Mesenchymal stem cell (in vitro differentiated cells and primary cell): ENCODE data around the gene SOX18.

ENCODE experiments used
- DNase-seq: peaks from one replicate; pipeline ENCODE4 v3.0.0-alpha.2; 2013
- H2AFZ ChIP-seq: one replicate; pipeline ENCODE4 v1.6.1; 2013; ENCODE audit warnings: low read depth, mild to moderate bottlenecking, control low read depth, inconsistent platforms, low read length, moderate library complexity
- H2AK5ac ChIP-seq: 2 replicates; pipeline ENCODE4 v1.6.1; 2013; ENCODE audit warnings: low read length, moderate library complexity, mild to moderate bottlenecking, inconsistent platforms; ENCODE audit not compliant: severe bottlenecking
- H2BK120ac ChIP-seq: one replicate; pipeline ENCODE4 v1.6.1; 2013; ENCODE audit warnings: low read depth, mild to moderate bottlenecking, inconsistent platforms, low read length, moderate library complexity
- H2BK12ac ChIP-seq, 2 experiments: one replicate each; pipeline ENCODE4 v1.6.1; 2013; ENCODE audit warnings: inconsistent platforms in 2 of 2, low read length in 2 of 2, mild to moderate bottlenecking in 2 of 2, moderate library complexity in 2 of 2, control low read depth in 1 of 2
- H2BK15ac ChIP-seq: one replicate; pipeline ENCODE4 v1.6.1; 2013; ENCODE audit warnings: mild to moderate bottlenecking, low read depth, inconsistent platforms; ENCODE audit not compliant: poor library complexity, severe bottlenecking
- H2BK5ac ChIP-seq: 2 replicates; pipeline ENCODE4 v1.6.1; 2013; ENCODE audit warnings: low read depth, mild to moderate bottlenecking, low read length, control low read depth, inconsistent platforms; ENCODE audit not compliant: poor library complexity, severe bottlenecking
- H3K14ac ChIP-seq, 2 experiments: one replicate each; pipeline ENCODE4 v1.6.1; 2013; ENCODE audit warnings: inconsistent platforms in 2 of 2, low read length in 2 of 2, control low read depth in 1 of 2, mild to moderate bottlenecking in 1 of 2, moderate library complexity in 1 of 2
- H3K18ac ChIP-seq, 2 experiments: one replicate each; pipeline ENCODE4 v1.6.1; 2013; ENCODE audit warnings: inconsistent platforms in 2 of 2, low read length in 2 of 2, control low read depth in 1 of 2, low read depth in 1 of 2, mild to moderate bottlenecking in 1 of 2
- H3K23ac ChIP-seq, 2 experiments: one replicate each; pipeline ENCODE4 v1.6.1; 2013; ENCODE audit warnings: inconsistent platforms in 2 of 2, low read length in 2 of 2, mild to moderate bottlenecking in 2 of 2, moderate library complexity in 2 of 2, control low read depth in 1 of 2
- H3K27ac ChIP-seq: 2 replicates; pipeline ENCODE4 v1.5.1; 2013; ENCODE audit warnings: mild to moderate bottlenecking, moderate library complexity, low read length, control low read depth, inconsistent platforms; ENCODE audit not compliant: poor library complexity, severe bottlenecking
- H3K27me3 ChIP-seq, 2 experiments: 2 replicates each; pipeline versions ENCODE4 v1.6.1 to v1.7.0; 2013; ENCODE audit warnings: low read length in 2 of 2, mild to moderate bottlenecking in 2 of 2, moderate library complexity in 2 of 2, control low read depth in 1 of 2, inconsistent platforms in 1 of 2; ENCODE audit not compliant: control insufficient read depth in 1 of 2, insufficient read depth in 1 of 2
- H3K36me3 ChIP-seq, 2 experiments: 2 replicates each; pipeline versions ENCODE4 v1.6.1 to v1.7.0; 2013; ENCODE audit warnings: low read length in 2 of 2, control low read depth in 1 of 2, inconsistent platforms in 1 of 2, low read depth in 1 of 2, mild to moderate bottlenecking in 1 of 2; ENCODE audit not compliant: insufficient read depth in 2 of 2, control insufficient read depth in 1 of 2
- H3K4ac ChIP-seq, 2 experiments: one replicate each; pipeline ENCODE4 v1.6.1; 2013; ENCODE audit warnings: inconsistent platforms in 2 of 2, low read length in 2 of 2, mild to moderate bottlenecking in 2 of 2, moderate library complexity in 2 of 2, control low read depth in 1 of 2, low read depth in 1 of 2
- H3K4me1 ChIP-seq: 2 replicates; pipeline ENCODE4 v1.6.1; 2013; ENCODE audit warnings: low read depth, low read length, control low read depth; ENCODE audit not compliant: control insufficient read depth, insufficient read depth
- H3K4me2 ChIP-seq: 2 replicates; pipeline ENCODE4 v1.6.1; 2013; ENCODE audit warnings: low read length, mild to moderate bottlenecking, inconsistent platforms; ENCODE audit not compliant: poor library complexity, severe bottlenecking
- H3K4me3 ChIP-seq, 2 experiments: 2 replicates each; pipeline versions ENCODE4 v1.5.1 to v1.7.0; 2013; ENCODE audit warnings: low read length in 2 of 2, mild to moderate bottlenecking in 2 of 2, control low read depth in 1 of 2, low read depth in 1 of 2; ENCODE audit not compliant: insufficient read depth in 1 of 2
- H3K79me1 ChIP-seq: replicated peaks from 2 replicates; pipeline ENCODE4 v1.6.1; 2013; ENCODE audit warnings: mild to moderate bottlenecking, control low read depth, low read length, inconsistent platforms; ENCODE audit not compliant: poor library complexity, severe bottlenecking
- H3K9ac ChIP-seq: 2 replicates; pipeline ENCODE4 v1.7.0; 2013; ENCODE audit warnings: mild to moderate bottlenecking, low read length, moderate library complexity
- H3K9me3 ChIP-seq: 2 replicates; pipeline ENCODE4 v1.7.0; 2013; ENCODE audit warnings: mild to moderate bottlenecking, low read length; ENCODE audit not compliant: control insufficient read depth
- H4K8ac ChIP-seq: one replicate; pipeline ENCODE4 v1.6.1; 2013; ENCODE audit warnings: inconsistent platforms, mild to moderate bottlenecking, low read length, moderate library complexity
- H4K91ac ChIP-seq: one replicate; pipeline ENCODE4 v1.6.1; 2013; ENCODE audit warnings: mild to moderate bottlenecking, low read length, inconsistent platforms
- WGBS: methylation state at CpG from one replicate; pipeline ENCODE4 v1.1.7; 2013; ENCODE audit warnings: mixed read lengths; 5-methylcytosine and 5-hydroxymethylcytosine counted together

SOX18 gene

DNA sequence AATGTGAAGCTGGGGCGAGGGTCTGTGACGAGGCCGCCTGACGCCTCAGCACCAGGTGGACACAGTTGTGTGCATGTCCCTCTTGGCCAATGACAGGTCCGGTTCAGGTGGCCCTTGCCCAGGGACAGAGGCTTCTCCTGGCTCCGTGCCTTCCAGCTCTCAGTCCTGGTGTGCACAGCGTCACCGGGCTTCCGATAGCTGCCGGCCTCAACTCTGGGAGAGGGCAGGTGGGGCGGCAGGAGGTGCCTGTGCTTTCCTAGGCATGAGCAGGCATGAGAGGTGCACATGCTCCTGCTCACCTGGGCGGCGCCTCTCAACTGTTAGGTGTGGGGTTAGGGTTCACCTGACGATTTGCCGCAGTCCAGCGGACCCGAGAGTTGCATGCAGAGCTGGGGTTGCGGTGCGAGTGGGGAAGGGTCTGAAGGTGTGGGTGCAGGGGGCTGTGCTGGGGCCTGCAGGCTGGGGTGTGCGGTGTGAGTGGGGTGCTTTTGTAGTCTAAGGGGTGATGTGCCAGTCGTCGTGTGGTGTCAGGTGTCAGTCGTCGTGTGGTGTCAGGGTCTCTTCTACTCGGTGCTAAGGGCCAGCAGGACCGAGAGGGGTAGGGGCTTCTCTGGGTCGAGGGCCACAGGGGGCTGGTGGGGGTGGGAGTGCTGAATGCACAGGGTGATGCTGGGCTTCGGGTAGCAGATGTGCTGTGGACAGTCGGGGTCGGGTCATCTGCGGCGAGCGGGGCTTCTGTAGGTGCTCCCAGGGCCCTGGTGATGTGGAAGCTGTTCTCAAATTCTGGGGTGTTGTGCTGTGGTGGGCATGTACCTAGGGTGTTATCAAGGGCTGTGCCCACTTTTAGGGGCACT is 3.8 kb upstream of the SOX18 start:
- Histone ChIP-seq H2BK5ac (no peak overlapping the region), H3K27me3 (peaks cover 30 to 80% of the 10 kb centered on the region in 2 experiments), H3K79me1 (no peaks in the 10 kb centered on the region), H3K4me2 (no peak overlapping the region), H3K4ac (peak overlapping the region; percentile 47 to 57), H2AK5ac (no peak overlapping the region), H3K9ac (no peak overlapping the region), H2AFZ (peak overlapping the region; percentile 57), H4K8ac (peak overlapping the region; percentile 93), H3K9me3 (no peaks in the 10 kb centered on the region), H3K18ac (peak overlapping the region; percentile 72 to 78), H3K14ac (peak overlapping the region in 1 of 2 experiments; percentile 21), H2BK120ac (peak overlapping the region; percentile 64), H3K4me1 (peaks cover 56% of the 10 kb centered on the region), H3K36me3 (no peaks in the 10 kb centered on the region), H2BK12ac (peak overlapping the region; percentile 38 to 92), H2BK15ac (peak overlapping the region; percentile 13), H3K4me3 (no peak overlapping the region), H4K91ac (peak overlapping the region; percentile 93), H3K23ac (no peak overlapping the region), H3K27ac (no peak overlapping the region)
- no peak for DNase-seq
- 89% methylated on average over 33 of the region's 33 CpGs for WGBS

DNA sequence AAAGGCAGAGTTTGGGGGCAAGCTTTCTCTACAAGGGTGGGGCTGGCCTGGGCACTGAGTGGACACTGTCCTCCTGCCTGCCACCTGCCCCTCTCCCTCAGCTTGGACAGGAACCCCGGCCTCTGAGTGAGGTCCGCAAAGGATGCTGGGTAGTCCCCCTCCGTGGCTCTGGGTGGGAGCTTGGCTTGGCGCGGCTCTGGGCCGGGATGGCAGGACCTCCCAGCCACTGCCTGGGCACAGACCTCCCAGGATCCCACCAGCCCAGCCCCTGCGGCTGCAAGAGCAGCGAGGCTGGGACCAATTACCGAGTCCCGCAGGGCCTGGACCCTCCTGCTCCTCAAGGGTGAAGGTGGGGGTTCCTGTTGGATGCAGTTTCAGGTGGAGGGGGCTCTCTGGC is 2.9 kb upstream of the SOX18 start:
- Histone ChIP-seq H3K27me3 (peaks cover 37 to 78% of the 10 kb centered on the region in 2 experiments), H3K9ac (no peak overlapping the region), H3K79me1 (no peaks in the 10 kb centered on the region), H2BK5ac (no peak overlapping the region), H3K27ac (no peak overlapping the region), H2BK120ac (no peak overlapping the region), H3K36me3 (no peaks in the 10 kb centered on the region), H3K4me2 (no peak overlapping the region), H4K8ac (no peak overlapping the region), H3K9me3 (no peaks in the 10 kb centered on the region), H3K14ac (no peak overlapping the region), H2AK5ac (no peak overlapping the region), H3K23ac (no peak overlapping the region), H2AFZ (no peak overlapping the region), H4K91ac (peak overlapping the region; percentile 28), H3K4me1 (peaks cover 52% of the 10 kb centered on the region), H2BK15ac (peak overlapping the region; percentile 82), H3K18ac (no peak overlapping the region), H2BK12ac (peak overlapping the region in 1 of 2 experiments; percentile 43), H3K4me3 (no peak overlapping the region), H3K4ac (no peak overlapping the region)
- 85% methylated on average over 7 of the region's 10 CpGs for WGBS
- DNase-seq: no peak

DNA sequence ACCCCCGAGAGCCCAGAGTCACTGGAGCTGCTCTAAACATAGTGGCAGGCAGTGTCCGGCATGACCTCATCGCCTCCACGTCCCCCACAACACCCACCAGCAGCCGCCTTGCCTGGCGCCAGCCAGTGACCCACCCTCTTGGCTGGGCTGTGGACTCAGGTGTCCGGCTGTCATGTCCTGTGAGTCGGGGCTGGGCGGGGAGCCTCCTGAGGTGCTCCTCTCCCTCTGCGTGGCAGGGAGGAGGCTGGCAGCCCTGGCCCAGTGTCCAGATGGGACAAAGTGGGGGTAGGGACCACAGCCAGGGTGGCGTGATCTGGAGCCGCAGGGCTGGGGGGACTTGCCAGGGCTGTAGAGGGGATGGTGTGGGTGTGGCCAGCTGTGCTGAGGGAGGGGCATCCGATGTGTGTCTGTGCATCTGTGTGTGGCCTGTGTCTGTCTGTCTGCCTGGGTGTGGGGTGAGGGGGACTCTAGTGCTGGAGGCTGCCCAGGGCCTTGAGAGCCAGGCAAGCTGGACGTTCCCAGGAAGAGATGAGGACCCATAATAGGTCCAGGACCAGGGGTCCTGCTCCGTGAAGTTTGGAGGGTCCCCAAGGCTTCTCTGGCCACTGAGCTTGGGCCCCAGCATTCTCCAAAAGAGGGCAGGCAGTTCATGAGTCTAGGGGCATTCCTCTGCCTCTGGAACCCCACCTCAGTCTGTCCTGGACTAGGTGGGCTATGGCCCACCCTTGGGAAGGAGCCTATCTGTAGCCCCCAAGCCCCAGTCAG is 2.3 kb upstream of the SOX18 start:
- peak overlapping the region; percentile 61 for H4K91ac ChIP-seq
- no peaks in the 10 kb centered on the region for H3K9me3 ChIP-seq
- no peak overlapping the region for H3K4me3 ChIP-seq
- peaks cover 43 to 78% of the 10 kb centered on the region in 2 experiments for H3K27me3 ChIP-seq
- no peak overlapping the region for H2AFZ ChIP-seq
- WGBS: 87% methylated on average over 15 of the region's 15 CpGs
- DNase-seq: no peak
- H3K36me3 ChIP-seq: no peaks in the 10 kb centered on the region
- H3K4ac ChIP-seq: no peak overlapping the region
- H3K27ac ChIP-seq: no peak overlapping the region
- peak overlapping the region; percentile 40 for H4K8ac ChIP-seq
- peak overlapping the region; percentile 33 for H2BK15ac ChIP-seq
- H3K4me1 ChIP-seq: peaks cover 46% of the 10 kb centered on the region
- no peak overlapping the region for H2BK5ac ChIP-seq
- no peak overlapping the region for H2BK120ac ChIP-seq
- peak overlapping the region in 1 of 2 experiments; percentile 60 for H2BK12ac ChIP-seq
- no peak overlapping the region for H3K9ac ChIP-seq
- H2AK5ac ChIP-seq: no peak overlapping the region
- H3K23ac ChIP-seq: no peak overlapping the region
- no peak overlapping the region for H3K18ac ChIP-seq
- H3K4me2 ChIP-seq: no peak overlapping the region
- no peak overlapping the region for H3K14ac ChIP-seq
- no peaks in the 10 kb centered on the region for H3K79me1 ChIP-seq

DNA sequence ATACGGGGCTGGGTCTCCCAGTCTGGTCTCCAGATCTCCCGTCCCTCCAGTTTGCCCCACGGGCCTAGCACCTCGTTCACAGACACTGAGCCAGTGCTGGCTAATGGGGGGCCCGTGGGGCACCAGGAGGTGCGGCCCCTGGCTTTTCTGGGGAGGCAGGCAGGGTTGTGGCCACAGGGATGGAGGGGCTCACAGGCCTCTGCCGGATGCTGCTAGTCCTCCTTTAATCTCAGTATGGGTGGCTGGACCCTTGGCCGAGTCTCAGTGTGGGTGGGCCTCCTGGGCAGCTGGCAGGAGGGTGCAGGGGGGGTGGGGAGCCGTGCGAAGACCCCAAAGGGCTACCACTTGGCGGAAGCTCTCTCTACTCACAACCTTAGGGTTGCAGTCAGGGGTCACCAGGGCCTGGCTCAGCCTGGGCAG is 1.6 kb upstream of the SOX18 start:
- Histone ChIP-seq H3K9ac (no peak overlapping the region), H3K18ac (no peak overlapping the region), H2AFZ (no peak overlapping the region), H3K9me3 (no peaks in the 10 kb centered on the region), H2BK15ac (peak overlapping the region; percentile 63), H3K36me3 (no peaks in the 10 kb centered on the region), H2AK5ac (no peak overlapping the region), H4K8ac (no peak overlapping the region), H3K4me3 (no peak overlapping the region), H3K14ac (no peak overlapping the region), H3K23ac (no peak overlapping the region), H2BK12ac (peak overlapping the region in 1 of 2 experiments; percentile 35), H3K4me1 (peaks cover 41% of the 10 kb centered on the region), H2BK5ac (no peak overlapping the region), H2BK120ac (no peak overlapping the region), H3K27ac (no peak overlapping the region), H4K91ac (no peak overlapping the region), H3K4ac (no peak overlapping the region), H3K27me3 (peaks cover 50 to 81% of the 10 kb centered on the region in 2 experiments), H3K4me2 (no peak overlapping the region), H3K79me1 (no peaks in the 10 kb centered on the region)
- 78% methylated on average over 11 of the region's 11 CpGs for WGBS
- no peak for DNase-seq
